ENCODE measurements around the gene PARD3B.

DNA sequence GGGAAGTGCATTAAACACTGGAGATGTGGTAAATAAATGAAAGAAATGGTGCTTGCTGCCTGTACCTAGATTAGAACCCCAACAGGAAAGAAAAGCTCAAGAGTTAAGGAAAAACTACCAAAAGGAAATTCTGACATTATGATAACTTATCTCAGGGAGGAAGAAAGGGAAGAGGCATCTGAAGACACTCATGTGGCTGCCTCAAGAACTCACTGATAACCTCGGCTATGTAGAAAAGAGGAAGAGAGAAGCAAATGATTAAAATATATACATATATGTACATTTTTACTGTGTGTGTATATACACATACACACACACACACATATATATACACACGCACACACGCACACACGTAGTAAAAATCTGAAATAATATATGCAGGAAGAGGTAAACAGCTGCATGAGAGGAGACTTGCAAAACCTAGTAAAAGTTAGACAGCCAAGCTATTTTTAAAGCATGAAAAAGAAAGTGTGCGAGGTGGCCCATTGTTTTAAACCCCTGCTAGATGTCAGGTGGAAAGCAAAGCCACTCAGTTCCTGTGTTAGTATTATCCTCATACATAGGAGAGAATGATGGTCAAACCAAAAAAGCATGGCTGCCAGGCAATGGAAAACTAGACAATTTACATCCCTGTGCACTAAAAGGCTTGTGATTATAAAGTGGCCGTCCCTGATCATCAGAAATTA, 654.0 kb downstream of the PARD3B start:
- TF ChIP-seq, protein P1, sequence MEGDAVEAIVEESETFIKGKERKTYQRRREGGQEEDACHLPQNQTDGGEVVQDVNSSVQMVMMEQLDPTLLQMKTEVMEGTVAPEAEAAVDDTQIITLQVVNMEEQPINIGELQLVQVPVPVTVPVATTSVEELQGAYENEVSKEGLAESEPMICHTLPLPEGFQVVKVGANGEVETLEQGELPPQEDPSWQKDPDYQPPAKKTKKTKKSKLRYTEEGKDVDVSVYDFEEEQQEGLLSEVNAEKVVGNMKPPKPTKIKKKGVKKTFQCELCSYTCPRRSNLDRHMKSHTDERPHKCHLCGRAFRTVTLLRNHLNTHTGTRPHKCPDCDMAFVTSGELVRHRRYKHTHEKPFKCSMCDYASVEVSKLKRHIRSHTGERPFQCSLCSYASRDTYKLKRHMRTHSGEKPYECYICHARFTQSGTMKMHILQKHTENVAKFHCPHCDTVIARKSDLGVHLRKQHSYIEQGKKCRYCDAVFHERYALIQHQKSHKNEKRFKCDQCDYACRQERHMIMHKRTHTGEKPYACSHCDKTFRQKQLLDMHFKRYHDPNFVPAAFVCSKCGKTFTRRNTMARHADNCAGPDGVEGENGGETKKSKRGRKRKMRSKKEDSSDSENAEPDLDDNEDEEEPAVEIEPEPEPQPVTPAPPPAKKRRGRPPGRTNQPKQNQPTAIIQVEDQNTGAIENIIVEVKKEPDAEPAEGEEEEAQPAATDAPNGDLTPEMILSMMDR (conservative IDR thresholded peaks at IDR 0.05; ENCODE audit: low read depth, low read length), result no peak
- no peak for TF ChIP-seq EZH2 (IDR thresholded peaks at IDR 0.05; ENCODE audit: borderline replicate concordance, low read depth, low read length, poor library complexity, severe bottlenecking)

Measured in A673 (cell line).